HFF-Myc (cell line): ENCODE measurements around the gene JAKMIP2.
"Not testable (repeated sequence)": the region's sequence is repeated elsewhere in the genome, so short reads cannot be mapped to it uniquely, and the experiment has no call there.

Experiments used
- DNase-seq: peaks from one replicate; pipeline ENCODE4 v3.0.0-alpha.2; 2011; ENCODE audit warnings: low read depth; ENCODE audit errors: extremely low read depth
- H3K4me3 ChIP-seq: replicated peaks from 2 replicates; pipeline ENCODE4 v1.5.1; 2011; ENCODE audit warnings: low read depth, mild to moderate bottlenecking, control low read depth, low read length
- CTCF ChIP-seq: IDR thresholded peaks from 2 replicates; pipeline ENCODE4 v1.5.1; 2012; ENCODE audit warnings: mild to moderate bottlenecking, low read depth, low read length, control low read depth; ENCODE audit errors: missing control alignments

Gene JAKMIP2

GRCh38 chr5:147610798-147611197 lies 171.7 kb downstream of the JAKMIP2 start:
- no peak for TF ChIP-seq CTCF
- no peak overlapping the region for H3K4me3 ChIP-seq
- no peak for DNase-seq

GRCh38 chr5:147601652-147602051 lies 180.9 kb downstream of the JAKMIP2 start:
- no peak overlapping the region for H3K4me3 ChIP-seq
- no peak for TF ChIP-seq CTCF
- no peak for DNase-seq

GRCh38 chr5:147591120-147591519 lies 191.4 kb downstream of the JAKMIP2 start:
- H3K4me3 ChIP-seq, result no peak overlapping the region
- no peak for DNase-seq
- TF ChIP-seq CTCF, result no peak

- H3K4me3 ChIP-seq, result no peak overlapping the region
- no peak for TF ChIP-seq CTCF
- no peak for DNase-seq
These were observed 192.4 kb downstream of the JAKMIP2 start for GRCh38 chr5:147590096-147590495.

- DNase-seq, result no peak
- no peak overlapping the region for H3K4me3 ChIP-seq
- no peak for TF ChIP-seq CTCF
These were observed 195.7 kb downstream of the JAKMIP2 start for GRCh38 chr5:147586832-147587231.

- TF ChIP-seq CTCF, result no peak
- DNase-seq, result no peak
- no peak overlapping the region for H3K4me3 ChIP-seq
These were observed 196.3 kb downstream of the JAKMIP2 start for GRCh38 chr5:147586221-147586620.

GRCh38 chr5:147582272-147582671 lies 200.3 kb downstream of the JAKMIP2 start:
- not testable (repeated sequence) for DNase-seq, H3K4me3 ChIP-seq

GRCh38 chr5:147580418-147580817 lies 202.1 kb downstream of the JAKMIP2 start:
- not testable (repeated sequence) for DNase-seq, H3K4me3 ChIP-seq
